Skeletal muscle satellite cell (primary cell): Measurements from ENCODE around the gene PTPRG.

ENCODE experiments used
- H3K27me3 ChIP-seq: 2 replicates; pipeline ENCODE4 v1.7.0; 2013; ENCODE audit warnings: low read length; ENCODE audit not compliant: control insufficient read depth, insufficient read depth
- H3K36me3 ChIP-seq: 2 replicates; pipeline ENCODE4 v1.7.0; 2013; ENCODE audit warnings: mild to moderate bottlenecking, control low read depth, low read length; ENCODE audit not compliant: insufficient read depth
- H3K4me1 ChIP-seq: 2 replicates; pipeline ENCODE4 v1.7.0; 2013; ENCODE audit warnings: low read length; ENCODE audit not compliant: control insufficient read depth, insufficient read depth
- H3K4me2 ChIP-seq: 2 replicates; pipeline ENCODE4 v1.7.0; 2013; ENCODE audit warnings: mild to moderate bottlenecking, low read length
- H3K4me3 ChIP-seq: 2 replicates; pipeline ENCODE4 v1.7.0; 2013; ENCODE audit warnings: low read length
- H3K9ac ChIP-seq: 2 replicates; pipeline ENCODE4 v1.7.0; 2013; ENCODE audit warnings: mild to moderate bottlenecking, low read depth, low read length, moderate library complexity
- H3K9me3 ChIP-seq: replicated peaks from 2 replicates; pipeline ENCODE4 v1.7.0; 2013; ENCODE audit warnings: mild to moderate bottlenecking, control low read depth, low read length

PTPRG gene

DNA sequence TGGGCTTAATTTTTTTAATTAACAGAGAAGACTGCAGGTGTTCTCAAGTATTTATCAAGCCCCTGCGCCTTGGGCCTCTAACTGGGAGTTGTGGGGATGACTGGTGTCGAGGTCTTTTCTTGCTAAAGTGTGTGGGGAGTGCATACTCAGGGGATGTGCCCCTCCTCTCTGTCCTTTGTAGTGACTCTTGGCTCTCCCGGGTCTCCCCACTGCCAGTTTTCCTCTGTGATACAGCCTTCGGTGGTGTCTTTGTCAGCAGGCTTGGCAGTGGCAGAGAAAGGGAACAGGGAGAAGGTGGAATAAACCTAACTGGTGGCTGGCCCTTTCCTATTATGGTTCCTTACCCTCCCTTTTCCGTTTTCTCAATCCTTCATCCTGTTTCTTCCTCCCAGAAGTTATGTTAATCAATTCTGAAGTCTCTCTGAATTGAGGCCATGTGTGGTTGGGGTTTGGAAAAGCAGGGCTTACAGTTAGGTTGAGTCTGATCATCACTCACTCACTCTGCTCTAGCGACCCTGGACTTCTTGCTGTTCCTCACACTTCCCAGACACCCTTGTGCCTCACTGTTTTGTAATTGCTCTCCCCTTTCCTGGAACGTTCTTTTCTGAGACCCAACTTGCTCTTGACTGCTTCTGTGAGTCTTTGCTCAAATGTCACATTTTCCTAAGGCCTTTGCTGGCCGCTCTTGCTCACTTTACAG lies 158.1 kb downstream of the PTPRG start:
- Histone ChIP-seq H3K9ac (no peak overlapping the region), H3K36me3 (no peaks in the 10 kb centered on the region)

DNA sequence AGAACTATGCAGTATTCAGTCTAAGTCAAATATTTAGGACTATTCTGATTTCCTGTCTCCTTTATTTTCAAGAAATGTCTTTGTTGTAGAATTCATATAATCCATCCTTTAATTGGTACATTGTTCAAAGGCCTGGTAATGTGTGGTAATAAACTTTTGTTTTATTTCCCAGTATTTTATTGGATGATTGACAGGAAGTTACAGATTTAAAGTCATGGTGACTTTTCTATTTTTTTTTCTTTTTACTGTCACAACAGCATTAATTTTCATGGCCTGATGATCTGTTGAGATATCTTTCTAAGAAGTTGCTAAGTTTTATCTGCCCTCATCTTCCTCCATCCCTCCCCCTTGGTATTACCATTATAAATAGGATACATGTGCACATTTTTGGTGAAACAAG lies 161.7 kb downstream of the PTPRG start:
- H3K36me3 ChIP-seq, result no peaks in the 10 kb centered on the region
- no peaks in the 10 kb centered on the region for H3K9me3 ChIP-seq
- H3K27me3 ChIP-seq, result no peaks in the 10 kb centered on the region
- peaks cover 20% of the 10 kb centered on the region for H3K4me1 ChIP-seq
- no peak overlapping the region for H3K9ac ChIP-seq
- H3K4me3 ChIP-seq, result no peak overlapping the region
- peak overlapping the region; percentile 5 for H3K4me2 ChIP-seq

More for the DNA sequence above, 158.1 kb downstream of the PTPRG start:
- Histone ChIP-seq H3K4me3 (no peak overlapping the region), H3K9me3 (no peaks in the 10 kb centered on the region), H3K4me2 (no peak overlapping the region), H3K4me1 (peaks cover 13% of the 10 kb centered on the region), H3K27me3 (no peaks in the 10 kb centered on the region)

GRCh38 chr3:61724183-61724582 lies 162.8 kb downstream of the PTPRG start:
- Histone ChIP-seq H3K4me1 (peaks cover 20% of the 10 kb centered on the region), H3K4me3 (no peak overlapping the region), H3K9me3 (no peaks in the 10 kb centered on the region), H3K36me3 (no peaks in the 10 kb centered on the region), H3K4me2 (no peak overlapping the region), H3K9ac (no peak overlapping the region), H3K27me3 (no peaks in the 10 kb centered on the region)

GRCh38 chr3:61724801-61725200 lies 163.4 kb downstream of the PTPRG start:
- Histone ChIP-seq H3K4me3 (no peak overlapping the region), H3K36me3 (no peaks in the 10 kb centered on the region), H3K4me2 (no peak overlapping the region), H3K27me3 (no peaks in the 10 kb centered on the region), H3K9ac (no peak overlapping the region), H3K4me1 (peaks cover 21% of the 10 kb centered on the region), H3K9me3 (no peaks in the 10 kb centered on the region)

DNA sequence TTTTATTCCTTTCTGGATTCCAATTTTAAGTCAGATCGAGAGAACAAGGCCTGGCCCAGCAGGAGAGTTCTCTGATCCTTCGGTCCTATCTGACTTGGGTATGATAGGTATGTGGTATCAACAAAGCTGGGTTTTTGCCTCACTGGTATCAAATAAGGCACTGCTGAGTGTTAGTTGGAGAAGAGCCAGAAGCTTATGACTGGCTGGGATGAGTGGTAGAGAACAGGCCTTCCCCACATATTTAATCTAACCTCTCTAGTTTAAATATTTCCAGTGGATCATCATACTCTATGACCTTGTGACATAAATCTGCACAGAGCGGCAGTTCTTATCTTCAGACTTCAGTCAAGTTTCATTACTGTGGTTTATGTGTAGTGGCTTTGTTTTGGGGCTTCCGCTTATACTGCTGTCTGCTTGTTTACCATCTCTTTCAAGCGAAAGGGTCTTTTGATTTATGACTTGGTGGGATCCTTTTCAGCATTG lies 164.5 kb downstream of the PTPRG start:
- Histone ChIP-seq H3K9me3 (no peaks in the 10 kb centered on the region), H3K27me3 (no peaks in the 10 kb centered on the region), H3K4me3 (no peak overlapping the region), H3K9ac (no peak overlapping the region), H3K4me1 (peaks cover 28% of the 10 kb centered on the region), H3K36me3 (no peaks in the 10 kb centered on the region), H3K4me2 (no peak overlapping the region)

DNA sequence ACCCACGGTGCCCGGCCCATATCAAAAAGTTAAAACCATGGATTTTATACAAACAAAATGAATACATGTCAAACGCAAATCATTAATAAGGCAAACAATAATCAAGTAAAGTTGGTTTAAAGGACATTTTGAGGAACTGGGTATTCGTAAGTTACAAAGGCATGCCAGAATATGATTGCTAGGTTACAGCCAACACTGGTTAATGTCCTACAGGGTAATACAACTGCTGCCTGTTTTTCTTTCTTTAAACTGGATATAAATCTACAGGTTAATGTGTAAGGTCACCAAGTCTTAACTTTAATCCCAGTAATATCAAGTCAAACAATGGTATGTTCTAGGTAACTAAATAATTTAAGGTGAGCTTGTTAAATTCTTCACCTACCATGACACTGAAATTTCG lies 166.1 kb downstream of the PTPRG start:
- H3K36me3 ChIP-seq, result no peaks in the 10 kb centered on the region
- H3K4me2 ChIP-seq, result no peak overlapping the region
- H3K4me3 ChIP-seq, result no peak overlapping the region
- H3K9me3 ChIP-seq, result no peaks in the 10 kb centered on the region
- no peaks in the 10 kb centered on the region for H3K27me3 ChIP-seq
- H3K4me1 ChIP-seq, result peaks cover 22% of the 10 kb centered on the region
- no peak overlapping the region for H3K9ac ChIP-seq

- no peaks in the 10 kb centered on the region for H3K36me3 ChIP-seq
- no peaks in the 10 kb centered on the region for H3K27me3 ChIP-seq
- H3K4me2 ChIP-seq, result no peak overlapping the region
- peaks cover 18% of the 10 kb centered on the region for H3K4me1 ChIP-seq
- H3K9me3 ChIP-seq, result no peaks in the 10 kb centered on the region
- no peak overlapping the region for H3K9ac ChIP-seq
- no peak overlapping the region for H3K4me3 ChIP-seq
Measured at GRCh38 chr3:61729038-61729634, 167.8 kb downstream of the PTPRG start.

DNA sequence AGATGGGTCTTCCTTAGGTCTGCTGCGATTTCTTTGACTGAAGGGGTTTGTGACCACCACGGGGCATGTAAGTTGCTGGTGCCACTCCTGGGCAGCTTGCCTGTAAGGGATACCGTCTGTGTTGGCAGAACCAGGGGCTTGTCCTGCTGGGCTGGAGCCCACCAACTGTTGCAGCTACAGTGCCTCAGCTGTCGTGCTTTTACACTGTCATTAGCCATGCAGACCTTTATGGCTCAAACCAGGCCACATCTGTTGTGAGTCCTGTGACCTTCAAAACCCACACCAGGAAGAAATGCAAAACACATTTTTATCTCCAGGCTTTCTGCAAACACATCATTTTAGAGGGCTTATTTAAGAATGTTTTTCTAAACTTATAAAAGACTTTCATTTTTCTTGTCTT lies 168.7 kb downstream of the PTPRG start:
- Histone ChIP-seq H3K9ac (no peak overlapping the region), H3K27me3 (no peaks in the 10 kb centered on the region), H3K4me1 (peaks cover 18% of the 10 kb centered on the region), H3K4me3 (no peak overlapping the region), H3K36me3 (no peaks in the 10 kb centered on the region), H3K4me2 (peak overlapping the region; percentile 9), H3K9me3 (no peaks in the 10 kb centered on the region)

- Histone ChIP-seq H3K9ac (no peak overlapping the region), H3K36me3 (no peaks in the 10 kb centered on the region), H3K4me2 (no peak overlapping the region), H3K27me3 (no peaks in the 10 kb centered on the region), H3K4me1 (peaks cover 15% of the 10 kb centered on the region), H3K9me3 (no peaks in the 10 kb centered on the region), H3K4me3 (no peak overlapping the region)
Measured at GRCh38 chr3:61730577-61731231, 169.3 kb downstream of the PTPRG start.

GRCh38 chr3:61733000-61733399 lies 171.6 kb downstream of the PTPRG start:
- Histone ChIP-seq H3K36me3 (no peaks in the 10 kb centered on the region), H3K4me3 (no peak overlapping the region), H3K4me1 (peaks cover 10% of the 10 kb centered on the region), H3K9ac (no peak overlapping the region), H3K4me2 (no peak overlapping the region), H3K9me3 (no peaks in the 10 kb centered on the region), H3K27me3 (no peaks in the 10 kb centered on the region)

- peaks cover 10% of the 10 kb centered on the region for H3K4me1 ChIP-seq
Measured at GRCh38 chr3:61733876-61734275, 172.5 kb downstream of the PTPRG start.

More at GRCh38 chr3:61733876-61734275, 172.5 kb downstream of the PTPRG start:
- no peaks in the 10 kb centered on the region for H3K27me3 ChIP-seq
- H3K4me3 ChIP-seq, result no peak overlapping the region
- H3K36me3 ChIP-seq, result no peaks in the 10 kb centered on the region
- H3K9ac ChIP-seq, result no peak overlapping the region
- H3K9me3 ChIP-seq, result no peaks in the 10 kb centered on the region
- peak overlapping the region; percentile 17 for H3K4me2 ChIP-seq
